ENCODE data around the gene PTPRN. TPM values are rescaled to one million over a fixed set of nuclear protein-coding genes. Genes with fewer than 3 reads are reported as not detected.
A peak's percentile ranks its signal among the peaks of the same experiment; 100 is the strongest.

Gene PTPRN
- polyA plus RNA-seq, 1 donor (not counting 4 experiments of a cell fraction or from before 2014, with no cell fraction given), result not detected

GRCh38 chr2:219285373-219285735 lies 23.8 kb downstream of the PTPRN start:
- peak overlapping the region; percentile 65 for H3K27ac ChIP-seq (ENCODE audit: control insufficient read depth, insufficient read depth, low read length)

GRCh38 chr2:219284501-219285372 lies 24.5 kb downstream of the PTPRN start:
- Histone ChIP-seq H4K20me1 (ENCODE audit: control insufficient read depth, extremely low read depth, insufficient read depth, low read length) (no peaks in the 10 kb centered on the region), H2AFZ (ENCODE audit: control insufficient read depth, low read length) (no peak overlapping the region), H3K9me1 (ENCODE audit: control insufficient read depth, extremely low read depth, insufficient read depth, low read length) (no peaks in the 10 kb centered on the region), H3K4me3 (ENCODE audit: control insufficient read depth in 2 of 3, extremely low read depth in 1 of 3, insufficient read depth in 2 of 3, low read depth in 1 of 3, low read length in 3 of 3) (peak overlapping the region in 1 of 3 experiments; percentile 52), H3K9ac (ENCODE audit: control insufficient read depth, extremely low read depth, insufficient read depth, low read length) (no peak overlapping the region), H3K4me1 (ENCODE audit: control insufficient read depth, extremely low read depth, insufficient read depth, low read length) (peaks cover 40% of the 10 kb centered on the region), H3K9me3 (ENCODE audit: control insufficient read depth, low read depth, low read length) (no peaks in the 10 kb centered on the region), H3K27me3 (ENCODE audit: control insufficient read depth, extremely low read depth, insufficient read depth, low read length) (no peaks in the 10 kb centered on the region), H3K36me3 (ENCODE audit: control insufficient read depth in 2 of 2, extremely low read depth in 1 of 2, insufficient read depth in 2 of 2, low read length in 2 of 2) (peaks cover 23 to 27% of the 10 kb centered on the region in 2 experiments), H3K79me2 (ENCODE audit: control insufficient read depth, insufficient read depth, low read length) (peaks cover 6% of the 10 kb centered on the region), H3K27ac (ENCODE audit: control insufficient read depth, insufficient read depth, low read length) (peak overlapping the region; percentile 65), H3K4me2 (ENCODE audit: control insufficient read depth, extremely low read depth, insufficient read depth, low read depth, low read length) (peak overlapping the region; percentile 76)
- FAIRE-seq (no peak), DNase-seq (ENCODE audit: low read depth, low spot score) (no peak)
- TF ChIP-seq CTCF (optimal IDR thresholded peaks at IDR 0.05 in 1 of 3, IDR thresholded peaks at IDR 0.05 in 1 of 3, conservative IDR thresholded peaks at IDR 0.05 in 1 of 3; ENCODE audit: extremely low read depth in 1 of 3, insufficient read depth in 2 of 3, low read length in 3 of 3) (no peak), EZH2 (IDR thresholded peaks at IDR 0.05; ENCODE audit: low read length) (no peak)
- dilution Hi-C loops (cut with MboI; ENCODE audit: extremely low pct_ligation_motif_present, low sequenced_read_pairs), result no loop called here

More at GRCh38 chr2:219285373-219285735, 23.8 kb downstream of the PTPRN start:
- TF ChIP-seq CTCF (optimal IDR thresholded peaks at IDR 0.05 in 1 of 3, IDR thresholded peaks at IDR 0.05 in 1 of 3, conservative IDR thresholded peaks at IDR 0.05 in 1 of 3; ENCODE audit: extremely low read depth in 1 of 3, insufficient read depth in 2 of 3, low read length in 3 of 3) (no peak), EZH2 (IDR thresholded peaks at IDR 0.05; ENCODE audit: low read length) (no peak)
- Histone ChIP-seq H3K4me2 (ENCODE audit: control insufficient read depth, extremely low read depth, insufficient read depth, low read depth, low read length) (peak overlapping the region; percentile 76), H2AFZ (ENCODE audit: control insufficient read depth, low read length) (peak overlapping the region; percentile 64), H3K9me3 (ENCODE audit: control insufficient read depth, low read depth, low read length) (no peaks in the 10 kb centered on the region), H3K4me1 (ENCODE audit: control insufficient read depth, extremely low read depth, insufficient read depth, low read length) (peaks cover 39% of the 10 kb centered on the region), H3K79me2 (ENCODE audit: control insufficient read depth, insufficient read depth, low read length) (no peaks in the 10 kb centered on the region), H3K36me3 (ENCODE audit: control insufficient read depth in 2 of 2, extremely low read depth in 1 of 2, insufficient read depth in 2 of 2, low read length in 2 of 2) (peaks cover 23 to 27% of the 10 kb centered on the region in 2 experiments), H4K20me1 (ENCODE audit: control insufficient read depth, extremely low read depth, insufficient read depth, low read length) (no peaks in the 10 kb centered on the region), H3K9me1 (ENCODE audit: control insufficient read depth, extremely low read depth, insufficient read depth, low read length) (no peaks in the 10 kb centered on the region), H3K4me3 (ENCODE audit: control insufficient read depth in 2 of 3, extremely low read depth in 1 of 3, insufficient read depth in 2 of 3, low read depth in 1 of 3, low read length in 3 of 3) (peak overlapping the region in 2 of 3 experiments; percentile 30 to 52), H3K27me3 (ENCODE audit: control insufficient read depth, extremely low read depth, insufficient read depth, low read length) (no peaks in the 10 kb centered on the region), H3K9ac (ENCODE audit: control insufficient read depth, extremely low read depth, insufficient read depth, low read length) (peak overlapping the region; percentile 69)
- DNase-seq (ENCODE audit: low read depth, low spot score), result no peak
- dilution Hi-C loops (cut with MboI; ENCODE audit: extremely low pct_ligation_motif_present, low sequenced_read_pairs), result no loop called here
- FAIRE-seq, result no peak

All from keratinocyte (primary cell).